Measurements from ENCODE around the gene XKRX.

The XKRX gene

GRCh38 chrX:100964362-100964761 is 35.6 kb upstream of the XKRX start:
- TF ChIP-seq, protein P1, sequence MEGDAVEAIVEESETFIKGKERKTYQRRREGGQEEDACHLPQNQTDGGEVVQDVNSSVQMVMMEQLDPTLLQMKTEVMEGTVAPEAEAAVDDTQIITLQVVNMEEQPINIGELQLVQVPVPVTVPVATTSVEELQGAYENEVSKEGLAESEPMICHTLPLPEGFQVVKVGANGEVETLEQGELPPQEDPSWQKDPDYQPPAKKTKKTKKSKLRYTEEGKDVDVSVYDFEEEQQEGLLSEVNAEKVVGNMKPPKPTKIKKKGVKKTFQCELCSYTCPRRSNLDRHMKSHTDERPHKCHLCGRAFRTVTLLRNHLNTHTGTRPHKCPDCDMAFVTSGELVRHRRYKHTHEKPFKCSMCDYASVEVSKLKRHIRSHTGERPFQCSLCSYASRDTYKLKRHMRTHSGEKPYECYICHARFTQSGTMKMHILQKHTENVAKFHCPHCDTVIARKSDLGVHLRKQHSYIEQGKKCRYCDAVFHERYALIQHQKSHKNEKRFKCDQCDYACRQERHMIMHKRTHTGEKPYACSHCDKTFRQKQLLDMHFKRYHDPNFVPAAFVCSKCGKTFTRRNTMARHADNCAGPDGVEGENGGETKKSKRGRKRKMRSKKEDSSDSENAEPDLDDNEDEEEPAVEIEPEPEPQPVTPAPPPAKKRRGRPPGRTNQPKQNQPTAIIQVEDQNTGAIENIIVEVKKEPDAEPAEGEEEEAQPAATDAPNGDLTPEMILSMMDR (IDR thresholded peaks at IDR 0.05; ENCODE audit: insufficient read depth, low read depth, low read length, missing control alignments) = no peak
- no peak overlapping the region for H3K4me3 ChIP-seq (ENCODE audit: low read length)
- DNase-seq (ENCODE audit: low read depth) = no peak

GRCh38 chrX:100962811-100963210 is 34.1 kb upstream of the XKRX start:
- no peak overlapping the region for H3K4me3 ChIP-seq (ENCODE audit: low read length)
- no peak for DNase-seq (ENCODE audit: low read depth)
- TF ChIP-seq, protein P1 (IDR thresholded peaks at IDR 0.05; ENCODE audit: insufficient read depth, low read depth, low read length, missing control alignments) = no peak

- no peak overlapping the region for H3K4me3 ChIP-seq (ENCODE audit: low read length)
- TF ChIP-seq, protein P1 (IDR thresholded peaks at IDR 0.05; ENCODE audit: insufficient read depth, low read depth, low read length, missing control alignments) = no peak
- no peak for DNase-seq (ENCODE audit: low read depth)
Observed at GRCh38 chrX:100948557-100948956, 19.8 kb upstream of the XKRX start.

DNA sequence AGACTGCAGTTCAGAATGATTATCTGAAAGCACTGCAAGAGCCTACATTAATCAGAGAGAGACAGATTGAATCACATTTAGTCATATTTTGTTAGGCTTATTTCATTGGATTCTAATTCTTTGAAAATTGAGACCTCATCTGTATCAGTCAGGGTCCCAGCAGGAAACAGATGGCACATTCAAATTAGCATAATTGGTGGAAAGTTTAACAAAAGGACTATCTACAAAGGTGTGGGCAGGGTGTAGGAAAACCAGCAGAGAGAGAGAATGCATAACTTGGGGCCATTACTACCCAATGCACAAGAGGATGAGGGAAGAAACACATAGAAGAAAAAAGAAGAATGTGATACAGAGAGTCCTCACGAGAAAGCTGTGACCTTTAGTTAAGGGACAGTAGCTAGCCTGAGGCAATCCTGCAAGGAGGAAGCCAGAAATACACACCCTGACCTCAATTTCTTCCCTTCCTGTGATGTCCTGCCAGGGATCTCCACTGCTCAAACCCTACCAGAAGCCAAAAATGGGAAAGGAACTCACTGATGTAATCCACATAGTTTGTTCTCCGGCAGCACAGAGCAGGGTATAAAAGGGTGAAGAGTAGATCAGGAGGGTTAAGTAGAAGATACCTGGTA is 17.7 kb upstream of the XKRX start:
- DNase-seq (ENCODE audit: low read depth) = no peak
- no peak overlapping the region for H3K4me3 ChIP-seq (ENCODE audit: low read length)
- TF ChIP-seq, protein P1 (IDR thresholded peaks at IDR 0.05; ENCODE audit: insufficient read depth, low read depth, low read length, missing control alignments) = no peak

DNA sequence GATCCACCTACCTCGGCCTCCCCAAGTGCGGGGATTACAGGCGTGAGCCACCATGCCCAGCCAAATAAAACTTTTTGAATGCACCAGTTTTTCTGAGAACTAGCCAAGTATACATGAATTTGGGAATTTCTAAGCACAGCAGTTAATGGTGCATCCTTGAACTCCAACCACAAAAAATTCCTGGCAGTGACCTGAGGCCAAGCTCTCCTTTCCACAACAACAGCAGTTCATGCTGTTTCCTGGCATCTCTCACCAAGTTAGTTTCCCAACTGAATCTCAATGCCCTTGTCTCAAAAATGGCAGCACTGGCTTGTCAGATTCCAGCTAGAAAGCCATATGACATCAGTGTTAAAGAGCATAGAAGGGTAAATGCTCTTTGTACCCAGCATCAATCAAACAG is 15.9 kb upstream of the XKRX start:
- TF ChIP-seq, protein P1 (IDR thresholded peaks at IDR 0.05; ENCODE audit: insufficient read depth, low read depth, low read length, missing control alignments) = no peak
- DNase-seq (ENCODE audit: low read depth) = no peak
- no peak overlapping the region for H3K4me3 ChIP-seq (ENCODE audit: low read length)

DNA sequence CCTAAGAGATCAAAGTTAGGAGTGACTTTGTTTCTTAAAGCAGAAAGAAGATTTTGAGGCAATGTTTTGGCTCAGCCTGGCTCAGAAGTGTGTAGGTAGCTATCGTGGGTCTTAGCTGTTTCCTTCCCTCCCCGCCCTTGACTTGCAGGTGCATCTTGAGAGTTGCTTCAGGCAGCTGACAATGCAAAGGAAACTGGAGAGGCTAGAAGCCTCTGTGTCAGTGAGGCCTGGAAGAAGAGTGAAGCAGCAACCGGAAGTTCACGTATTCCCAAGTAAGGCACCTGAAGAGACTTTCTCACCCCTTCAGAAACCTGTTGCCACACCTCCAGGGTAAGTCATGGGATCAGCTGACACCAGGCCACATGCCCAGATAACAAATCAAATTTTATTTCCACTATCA is 10.6 kb upstream of the XKRX start:
- H3K4me3 ChIP-seq (ENCODE audit: low read length) = no peak overlapping the region
- peak; percentile 31 for DNase-seq (ENCODE audit: low read depth)
- TF ChIP-seq, protein P1 (IDR thresholded peaks at IDR 0.05; ENCODE audit: insufficient read depth, low read depth, low read length, missing control alignments) = no peak

- TF ChIP-seq, protein P1 (IDR thresholded peaks at IDR 0.05; ENCODE audit: insufficient read depth, low read depth, low read length, missing control alignments) = no peak
- DNase-seq (ENCODE audit: low read depth) = no peak
- no peak overlapping the region for H3K4me3 ChIP-seq (ENCODE audit: low read length)
Observed at GRCh38 chrX:100935767-100936166, 7.0 kb upstream of the XKRX start.
